ENCODE results near the gene CHST13. TPM values are rescaled to one million over a fixed set of nuclear protein-coding genes. Genes with fewer than 3 reads are reported as not detected.
A peak's percentile ranks its signal among the peaks of the same experiment; 100 is the strongest.

Gene CHST13, protein sequence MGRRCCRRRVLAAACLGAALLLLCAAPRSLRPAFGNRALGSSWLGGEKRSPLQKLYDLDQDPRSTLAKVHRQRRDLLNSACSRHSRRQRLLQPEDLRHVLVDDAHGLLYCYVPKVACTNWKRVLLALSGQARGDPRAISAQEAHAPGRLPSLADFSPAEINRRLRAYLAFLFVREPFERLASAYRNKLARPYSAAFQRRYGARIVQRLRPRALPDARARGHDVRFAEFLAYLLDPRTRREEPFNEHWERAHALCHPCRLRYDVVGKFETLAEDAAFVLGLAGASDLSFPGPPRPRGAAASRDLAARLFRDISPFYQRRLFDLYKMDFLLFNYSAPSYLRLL
- polyA plus RNA-seq (ENCODE audit: insufficient read length) = 3.5 TPM
- long read RNA-seq, donor 1, transcript CHST13-201 (3 exons, 1,789 nt) = major isoform, 8 of 19 reads
- long read RNA-seq, donor 1, partial matches to known transcripts = 11 of 19 reads
- long read RNA-seq, donor 1, other reads (novel, unspliced or antisense) = 0 of 19 reads
- long read RNA-seq, donor 2, transcript CHST13-201 (3 exons, 1,789 nt) = major isoform, 7 of 7 reads
- long read RNA-seq, donor 2, partial matches to known transcripts = 0 of 7 reads
- long read RNA-seq, donor 2, other reads (novel, unspliced or antisense) = 0 of 7 reads
- long read RNA-seq, donor 3, transcript CHST13-201 (3 exons, 1,789 nt) = major isoform, 6 of 6 reads
- long read RNA-seq, donor 3, partial matches to known transcripts = 0 of 6 reads
- long read RNA-seq, donor 3, other reads (novel, unspliced or antisense) = 0 of 6 reads
- long read RNA-seq, donor 4 = 0 reads
- long read RNA-seq, donor 5, transcript CHST13-201 (3 exons, 1,789 nt) = major isoform, 5 of 5 reads
- long read RNA-seq, donor 5, partial matches to known transcripts = 0 of 5 reads
- long read RNA-seq, donor 5, other reads (novel, unspliced or antisense) = 0 of 5 reads
- long read RNA-seq, donor 6, transcript CHST13-201 (3 exons, 1,789 nt) = major isoform, 9 of 9 reads
- long read RNA-seq, donor 6, partial matches to known transcripts = 0 of 9 reads
- long read RNA-seq, donor 6, other reads (novel, unspliced or antisense) = 0 of 9 reads
- long read RNA-seq, donor 7, transcript CHST13-201 (3 exons, 1,789 nt) = major isoform, 7 of 7 reads
- long read RNA-seq, donor 7, partial matches to known transcripts = 0 of 7 reads
- long read RNA-seq, donor 7, other reads (novel, unspliced or antisense) = 0 of 7 reads
- long read RNA-seq, donor 8, partial matches to known transcripts = 0 of 2 reads
- long read RNA-seq, donor 8, other reads (novel, unspliced or antisense) = 0 of 2 reads

DNA sequence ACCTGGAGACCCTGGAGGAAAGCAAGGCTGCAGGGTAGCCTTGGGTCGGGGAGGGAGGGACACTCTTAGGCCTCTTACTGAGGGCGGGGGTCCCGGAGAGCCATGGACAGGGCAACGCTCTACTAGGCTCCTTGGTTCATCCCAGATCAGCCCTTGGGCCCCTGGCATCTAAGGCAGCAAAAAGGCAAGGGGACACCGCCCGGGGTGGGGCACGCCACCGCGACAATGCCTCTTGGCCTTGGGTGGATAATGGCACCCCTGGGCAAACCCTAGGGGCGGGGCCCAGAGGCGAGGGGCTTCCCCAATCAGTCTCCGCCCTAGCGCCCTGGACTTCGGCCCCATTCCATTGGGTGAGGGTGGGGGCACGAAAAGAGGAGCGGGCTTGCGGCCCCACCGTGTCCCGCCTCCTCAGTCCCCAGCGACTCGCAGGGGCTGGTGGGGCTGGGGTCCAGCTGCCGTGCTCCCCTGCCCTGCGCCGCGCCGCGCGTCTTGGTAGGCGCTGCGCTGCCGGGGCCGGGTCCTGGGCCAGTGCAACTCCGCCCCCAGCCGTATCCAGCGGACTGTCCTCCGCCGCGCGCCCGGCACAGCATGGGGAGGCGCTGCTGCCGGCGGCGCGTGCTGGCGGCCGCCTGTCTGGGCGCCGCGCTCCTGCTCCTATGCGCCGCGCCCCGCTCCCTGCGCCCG is at the start of gene CHST13:
TSS of gene CHST13 (plus strand) at position 411 of the 684 bp plus-strand sequence. CDS start at position 589, 178 bp downstream.
- DNase-seq = peak; percentile 49

DNA sequence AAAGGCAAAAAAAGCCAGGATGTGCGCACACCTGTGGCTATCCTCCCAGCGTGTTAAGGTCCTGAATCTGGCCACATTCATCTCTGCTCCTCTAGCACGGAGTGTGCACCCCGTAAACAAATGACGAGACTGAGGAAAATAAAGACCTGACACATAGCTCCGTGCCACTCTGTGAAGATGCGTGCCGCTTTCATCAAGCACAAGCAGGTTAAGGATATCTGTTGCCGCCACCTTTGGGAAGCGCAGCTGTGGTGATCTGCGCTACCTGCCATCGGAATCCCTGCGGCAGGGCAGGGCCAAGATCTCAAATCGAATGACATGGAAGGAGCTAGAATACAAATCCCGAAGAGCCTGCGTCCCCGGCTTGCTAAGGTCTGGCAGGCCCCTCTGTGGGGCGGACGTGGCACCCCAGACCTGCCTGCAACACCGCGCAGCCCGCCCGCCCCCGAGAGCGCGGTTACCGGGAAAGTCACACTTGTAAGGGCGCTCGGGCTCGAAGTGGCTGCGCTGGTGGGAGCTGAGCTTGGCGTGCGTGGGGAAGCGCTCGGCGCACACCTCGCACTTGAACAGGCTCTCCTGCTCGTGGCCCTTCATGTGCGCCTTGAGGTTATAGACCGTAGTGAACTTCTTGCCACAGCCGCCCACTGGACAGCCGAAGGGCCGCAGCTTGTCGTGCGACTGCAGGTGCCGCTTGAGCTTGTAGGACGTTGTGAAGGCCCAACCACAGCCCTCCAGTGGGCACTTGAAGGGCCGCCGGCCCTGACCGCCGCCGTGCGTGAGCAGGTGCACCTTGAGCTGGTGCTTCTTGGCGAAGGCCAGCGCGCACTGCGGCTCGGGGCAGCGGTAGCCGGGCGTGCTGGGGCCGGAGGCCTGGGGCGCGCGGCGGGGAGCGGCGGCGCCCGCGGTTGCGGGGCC is 49.2 kb upstream of the CHST13 start:
- DNase-seq = no peak

- DNase-seq = peak; percentile 91
Observed at GRCh38 chr3:126475413-126476114, 48.4 kb upstream of the CHST13 start, which contains the start of gene ZXDC. ZXDC (minus strand) TSS chr3:126475891; CDS start chr3:126475865, 26 bp downstream.

GRCh38 chr3:126476166-126477060 is 47.5 kb upstream of the CHST13 start:
- no peak for DNase-seq

- DNase-seq = no peak
Observed at GRCh38 chr3:126477061-126477380, 46.9 kb upstream of the CHST13 start.

DNA sequence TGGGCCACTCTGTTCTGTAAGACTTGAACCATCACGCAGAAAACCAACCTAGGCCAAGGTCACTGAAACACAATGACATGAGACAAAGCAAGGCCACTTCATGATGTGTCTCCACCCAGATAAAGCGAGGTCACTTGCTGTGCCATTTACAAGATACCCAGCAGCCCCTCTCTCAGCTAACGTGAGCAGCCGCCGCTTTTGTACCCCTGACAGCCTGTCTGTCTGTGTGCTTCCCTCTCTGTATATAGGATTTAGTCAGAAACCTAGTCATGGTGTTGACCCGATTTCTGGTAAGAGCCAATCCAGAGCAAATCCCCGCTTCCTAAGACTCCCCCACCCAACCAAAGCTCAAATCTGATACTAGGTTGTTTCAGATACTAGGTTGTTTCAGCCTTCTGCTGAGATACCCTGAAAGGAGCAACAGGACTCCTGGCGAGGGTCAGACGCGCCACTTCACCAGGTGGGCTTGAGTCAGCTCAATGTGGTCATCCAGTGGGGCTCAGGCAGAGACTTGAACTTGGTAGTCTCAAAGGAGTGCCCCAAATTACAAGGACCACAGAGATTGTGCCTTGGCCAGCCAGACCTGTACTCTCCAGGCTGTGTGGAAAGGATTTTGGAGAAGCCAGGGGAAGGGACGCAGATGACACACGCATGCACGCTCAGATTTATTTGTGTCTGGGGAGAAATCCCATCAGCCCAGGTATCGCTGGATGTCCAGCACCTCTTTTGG is 45.2 kb upstream of the CHST13 start:
- no peak for DNase-seq

GRCh38 chr3:126479642-126480041 is 44.3 kb upstream of the CHST13 start:
- DNase-seq = no peak

- no peak for DNase-seq
Observed at GRCh38 chr3:126480206-126480605, 43.7 kb upstream of the CHST13 start.

DNA sequence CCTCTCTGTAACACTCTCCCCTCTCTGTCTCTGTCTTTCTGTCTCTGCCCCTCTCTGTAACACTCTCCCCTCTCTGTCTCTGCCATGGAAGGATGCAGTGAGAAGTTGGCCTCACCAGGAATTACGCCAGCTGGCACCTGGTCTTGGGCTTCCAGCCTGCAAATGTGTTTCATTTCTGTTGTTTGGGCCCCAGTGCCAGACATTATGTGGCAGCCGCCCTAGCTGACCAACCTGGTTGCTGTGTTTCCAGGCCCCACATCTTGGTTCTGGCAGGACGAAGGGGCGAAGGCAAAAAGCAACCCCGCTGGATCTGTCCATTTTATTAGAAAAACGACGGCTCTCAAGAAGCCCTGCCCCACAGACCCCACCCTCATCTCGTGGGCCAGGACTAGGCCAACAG is 43.1 kb upstream of the CHST13 start:
- no peak for DNase-seq

DNA sequence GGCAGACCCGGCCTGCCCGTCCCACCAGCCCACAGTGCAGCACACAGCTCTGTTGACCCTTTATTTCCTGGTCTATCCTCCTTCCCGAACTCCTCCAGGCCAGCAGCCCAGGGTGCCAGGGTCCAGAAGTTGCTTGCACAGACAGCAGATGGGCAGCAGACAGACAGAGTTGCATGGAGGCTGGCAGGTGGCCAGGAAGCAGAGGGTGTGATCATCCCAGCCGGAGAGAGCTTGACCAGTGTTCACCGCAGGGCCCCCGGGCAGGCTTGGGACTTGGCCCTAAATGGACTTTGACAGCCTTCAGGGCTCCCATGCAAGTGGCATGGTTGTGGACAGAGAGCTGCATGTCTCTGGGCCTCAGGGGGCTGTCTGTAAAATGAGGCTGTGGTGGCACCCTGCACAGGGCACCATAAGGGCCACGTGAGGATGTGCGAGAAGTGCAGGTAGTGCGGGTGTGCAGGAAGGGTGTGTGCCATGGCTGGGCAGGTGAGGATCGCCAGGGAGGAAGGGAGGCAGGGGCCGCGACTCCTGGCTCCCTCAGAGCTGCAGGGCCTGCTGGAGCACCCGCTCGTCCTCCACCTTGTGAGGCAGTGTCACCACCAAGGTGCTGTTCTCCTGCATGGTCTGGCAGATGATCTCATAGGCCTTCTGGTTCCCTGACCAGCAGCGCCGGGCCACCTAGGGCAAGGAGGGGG is 42.0 kb upstream of the CHST13 start:
- DNase-seq = no peak

DNA sequence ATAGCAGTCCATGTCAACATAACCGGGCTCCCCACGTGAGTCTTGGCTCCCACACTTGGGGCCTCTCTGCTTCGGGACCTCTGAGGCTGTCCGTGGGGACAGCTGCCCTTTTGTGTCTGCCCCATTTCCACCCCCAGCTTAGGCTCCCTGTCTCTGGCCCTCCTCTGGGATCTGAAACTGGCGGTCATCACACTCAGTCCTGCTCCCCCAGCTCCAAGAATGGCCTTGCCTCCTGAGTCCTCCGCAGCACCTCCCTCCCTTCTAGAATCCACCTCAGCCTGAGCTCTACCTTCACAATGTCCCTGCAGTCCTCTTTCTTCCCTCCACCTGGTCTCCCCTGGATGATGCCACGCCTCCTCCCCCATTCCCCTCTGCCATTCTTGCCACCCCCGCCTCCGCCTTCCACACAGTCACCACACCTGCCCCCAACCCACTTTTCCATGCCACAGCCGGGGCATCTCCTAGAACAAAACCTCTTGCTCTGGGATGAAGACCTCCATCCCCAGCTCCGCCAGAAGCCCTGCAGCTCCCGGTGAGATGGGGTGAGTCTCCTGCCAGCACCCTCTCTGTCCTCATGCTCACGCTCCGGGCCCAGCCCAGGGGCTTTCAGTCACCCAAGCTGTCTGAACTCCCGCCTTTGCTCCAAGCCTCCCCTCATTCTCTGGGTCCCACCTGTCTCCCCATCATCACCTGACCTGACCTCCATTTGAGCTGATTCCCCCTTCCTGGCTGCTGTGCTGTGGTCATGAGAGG is 41.3 kb upstream of the CHST13 start:
- no peak for DNase-seq

DNA sequence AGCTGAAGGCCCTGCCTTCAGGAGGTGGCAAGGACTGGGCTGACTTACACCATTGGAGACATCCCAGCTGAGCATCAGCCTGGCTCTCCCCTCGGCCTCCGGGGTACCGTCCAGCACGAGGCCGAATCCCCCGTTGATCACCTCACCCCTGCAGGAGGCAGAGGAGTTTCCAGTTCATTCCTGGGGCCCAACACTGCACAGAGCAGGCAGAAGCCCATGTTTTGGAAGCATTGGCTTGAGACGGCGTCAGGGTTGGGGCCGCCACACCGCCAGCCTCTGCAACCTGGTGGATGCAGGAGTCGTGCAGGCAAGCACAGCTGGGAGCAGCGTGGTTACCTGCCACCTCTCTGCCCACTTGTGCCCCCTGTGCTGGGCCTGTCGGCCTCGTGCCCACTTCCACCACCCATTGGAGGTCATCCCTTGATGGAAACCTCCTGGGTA is 40.6 kb upstream of the CHST13 start:
- DNase-seq = no peak

GRCh38 chr3:126484148-126484547 is 39.8 kb upstream of the CHST13 start:
- DNase-seq = no peak

- no peak for DNase-seq
Observed at GRCh38 chr3:126484662-126485061, 39.3 kb upstream of the CHST13 start.

- no peak for DNase-seq
Observed at GRCh38 chr3:126485176-126485897, 38.6 kb upstream of the CHST13 start.

DNA sequence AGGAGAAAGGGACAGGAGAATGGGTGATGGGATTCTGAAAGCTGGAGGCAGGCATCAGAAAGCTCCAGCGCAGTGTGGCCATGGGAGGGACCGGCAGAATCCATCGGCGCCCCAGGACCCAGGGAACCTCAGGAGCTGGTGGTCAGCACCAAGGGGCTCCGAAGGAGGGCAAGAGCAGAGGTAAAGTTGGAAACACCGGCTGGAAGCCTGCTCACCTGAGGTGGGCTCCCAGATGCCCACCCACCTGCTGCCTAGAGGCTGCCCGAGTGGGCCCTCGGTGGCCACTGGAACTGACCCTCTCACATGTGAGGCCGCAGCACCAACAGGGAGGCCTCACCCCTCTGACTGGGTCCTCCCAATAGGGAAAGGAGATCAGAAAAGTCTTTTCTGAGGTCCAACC is 38.0 kb upstream of the CHST13 start:
- DNase-seq = no peak

Data from left kidney (tissue), 8 donors.